GM18870 (cell line): ENCODE results near the gene GTF2F1.
"Not testable (repeated sequence)": the region's sequence is repeated elsewhere in the genome, so short reads cannot be mapped to it uniquely, and the experiment has no call there.

Source experiments
- ATAC-seq: cut with Tn5 transposase; IDR thresholded peaks from one replicate; pipeline ENCODE4 v1.9.1; 2021; ENCODE audit warnings: moderate library complexity; ENCODE audit not compliant: unreplicated experiment

The GTF2F1 gene

DNA sequence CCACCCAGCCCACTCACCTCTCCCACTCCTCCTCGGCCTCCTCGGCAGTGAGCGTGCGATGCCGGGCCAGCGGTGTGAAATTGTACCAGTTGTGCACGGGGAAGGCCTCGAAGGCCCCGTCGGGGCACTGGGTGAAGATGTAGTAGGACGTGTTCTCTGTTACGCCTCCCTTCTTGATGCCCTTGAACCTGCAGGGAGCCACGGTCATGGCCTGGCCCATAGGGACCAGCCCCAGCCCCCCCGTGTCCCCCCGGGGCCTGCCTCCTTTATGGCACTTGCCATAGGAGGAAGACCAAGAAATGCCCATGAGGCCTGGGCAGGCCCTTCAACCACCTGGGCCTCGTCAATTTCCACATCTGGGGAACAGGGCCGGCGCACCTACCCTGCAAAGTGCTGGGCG lies 5.6 kb downstream of the GTF2F1 start:
- ATAC-seq: no peak

DNA sequence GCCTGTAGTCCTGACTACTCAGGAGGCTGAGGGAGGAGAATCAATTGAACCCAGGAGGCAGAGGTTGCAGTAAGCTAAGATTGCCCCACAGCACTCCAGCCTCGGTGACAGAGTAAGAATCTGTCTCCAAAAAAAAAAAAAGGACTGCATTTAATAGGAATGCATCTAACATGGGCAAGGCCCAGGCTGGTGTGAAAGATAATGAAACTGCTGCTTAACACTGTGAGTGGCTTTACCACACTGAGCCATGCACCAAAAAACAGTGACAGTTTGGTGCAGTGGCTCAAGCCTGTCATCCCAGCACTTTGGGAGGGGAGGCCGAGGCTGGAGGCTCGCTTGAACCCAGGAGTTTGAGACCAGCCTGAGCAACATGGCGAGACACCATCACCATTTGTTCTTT lies 8.6 kb downstream of the GTF2F1 start:
- no peak for ATAC-seq

DNA sequence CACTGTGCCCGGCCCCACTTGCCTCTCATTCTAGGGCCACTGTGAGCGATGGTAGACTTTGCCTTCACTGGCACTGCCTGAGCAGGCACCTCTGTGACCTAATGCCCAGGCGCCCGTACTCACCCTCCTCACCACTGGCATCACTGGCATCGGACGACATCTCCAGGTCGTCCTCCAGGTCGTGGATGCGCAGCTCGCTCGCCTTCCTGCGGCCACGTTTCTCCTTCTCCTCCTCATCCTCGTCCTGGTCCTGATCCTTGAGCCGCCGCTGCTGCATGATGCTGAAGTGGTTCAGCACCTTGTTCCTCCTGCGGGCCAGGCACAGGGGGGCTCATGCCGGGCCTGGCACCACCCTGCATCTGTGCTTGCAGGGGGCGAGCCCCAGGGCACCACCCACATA lies 9.8 kb downstream of the GTF2F1 start:
- ATAC-seq: no peak

DNA sequence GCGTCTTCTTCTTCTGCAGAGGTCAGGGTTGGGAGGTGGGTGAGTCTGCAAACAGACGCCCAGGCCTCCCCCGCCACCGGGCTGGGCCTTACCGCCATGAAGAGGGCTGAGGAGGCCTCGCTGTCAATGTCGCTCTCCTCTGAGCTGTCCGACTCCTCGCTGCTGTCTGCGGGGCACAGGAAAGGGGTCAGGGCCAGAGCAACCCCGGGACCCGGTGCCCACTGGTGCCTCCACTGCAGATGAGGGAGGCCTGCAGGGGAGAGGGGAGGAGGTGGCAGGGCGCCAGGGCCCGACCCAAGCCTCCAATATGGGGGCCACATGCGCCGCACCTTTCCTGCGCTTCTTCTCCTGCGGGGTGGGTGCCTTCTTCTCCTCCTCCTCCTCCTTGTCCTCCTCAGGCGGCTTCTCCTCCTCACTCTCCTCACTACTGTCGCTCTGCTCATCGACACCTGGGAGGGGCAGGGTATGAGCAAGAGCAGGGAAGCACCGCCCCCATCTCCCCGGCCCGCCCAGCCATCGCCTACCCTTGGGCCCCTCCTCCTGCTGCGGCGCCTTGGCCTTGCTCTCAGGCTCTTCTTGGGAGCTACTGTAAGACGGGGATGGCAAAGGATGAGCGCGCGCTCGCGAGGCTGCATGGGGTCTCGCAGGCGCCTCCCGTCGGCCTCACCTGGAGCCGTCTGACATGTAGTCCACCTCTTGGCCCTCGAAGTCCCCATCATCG lies 11.8 kb downstream of the GTF2F1 start:
- ATAC-seq: no peak

DNA sequence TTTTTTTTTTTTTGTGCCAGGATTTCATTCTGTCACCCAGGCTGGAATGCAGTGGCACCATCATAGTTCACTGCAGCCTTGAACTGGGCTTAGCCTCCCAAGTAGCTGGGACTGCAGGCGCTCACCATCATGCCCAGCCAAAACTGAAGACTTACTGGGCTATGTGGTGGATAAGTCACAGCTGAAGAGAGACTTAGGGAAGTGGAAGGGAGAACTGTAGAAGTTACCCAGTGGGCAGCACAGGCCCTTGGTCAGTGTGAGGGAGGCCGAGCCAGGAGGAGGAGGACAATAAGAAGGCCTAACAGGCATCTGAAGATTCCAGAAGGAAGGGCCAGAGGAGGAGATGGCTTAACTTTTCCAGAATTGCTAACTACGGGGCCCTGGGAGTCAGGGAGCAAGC lies 13.2 kb downstream of the GTF2F1 start:
- no peak for ATAC-seq

DNA sequence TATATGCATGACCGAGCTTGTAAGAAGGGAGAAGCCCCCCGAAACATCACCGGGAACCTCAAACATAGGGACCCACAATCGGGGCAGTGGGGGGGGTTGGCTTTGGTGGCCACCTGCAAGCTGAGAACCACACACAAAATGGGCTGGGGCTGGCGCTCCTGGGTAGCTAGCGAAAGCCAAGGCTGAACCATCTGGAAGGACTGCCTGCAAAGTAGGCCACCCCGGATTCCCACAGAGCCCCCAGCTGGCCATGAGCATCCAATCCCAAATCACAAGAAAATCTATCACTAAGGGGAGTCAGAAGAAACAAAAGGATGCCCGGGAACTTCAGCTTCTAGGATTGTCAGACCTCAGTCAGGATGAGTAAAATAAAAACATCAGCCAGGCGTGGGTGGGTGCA lies 14.5 kb downstream of the GTF2F1 start:
- no peak for ATAC-seq

DNA sequence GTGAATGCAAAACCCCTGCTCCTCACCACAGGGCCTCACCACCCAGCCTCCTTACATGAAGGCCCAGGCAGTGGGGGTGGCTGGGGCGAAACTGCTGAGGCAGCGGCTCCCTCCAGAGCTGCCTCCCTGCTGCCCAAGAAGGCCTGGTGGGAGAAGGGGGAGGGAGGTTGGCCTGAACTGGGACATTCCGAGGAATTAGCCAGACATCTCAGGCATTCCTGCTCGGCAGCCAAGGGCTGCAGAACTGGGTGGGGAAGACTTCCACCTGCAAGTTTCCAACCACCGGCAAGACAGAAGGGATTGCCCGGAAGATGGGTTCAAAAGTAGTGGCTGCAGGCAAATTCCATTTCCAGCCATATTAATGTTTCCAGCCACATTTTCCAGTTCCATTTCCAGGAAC lies 14.9 kb downstream of the GTF2F1 start:
- ATAC-seq: no peak

DNA sequence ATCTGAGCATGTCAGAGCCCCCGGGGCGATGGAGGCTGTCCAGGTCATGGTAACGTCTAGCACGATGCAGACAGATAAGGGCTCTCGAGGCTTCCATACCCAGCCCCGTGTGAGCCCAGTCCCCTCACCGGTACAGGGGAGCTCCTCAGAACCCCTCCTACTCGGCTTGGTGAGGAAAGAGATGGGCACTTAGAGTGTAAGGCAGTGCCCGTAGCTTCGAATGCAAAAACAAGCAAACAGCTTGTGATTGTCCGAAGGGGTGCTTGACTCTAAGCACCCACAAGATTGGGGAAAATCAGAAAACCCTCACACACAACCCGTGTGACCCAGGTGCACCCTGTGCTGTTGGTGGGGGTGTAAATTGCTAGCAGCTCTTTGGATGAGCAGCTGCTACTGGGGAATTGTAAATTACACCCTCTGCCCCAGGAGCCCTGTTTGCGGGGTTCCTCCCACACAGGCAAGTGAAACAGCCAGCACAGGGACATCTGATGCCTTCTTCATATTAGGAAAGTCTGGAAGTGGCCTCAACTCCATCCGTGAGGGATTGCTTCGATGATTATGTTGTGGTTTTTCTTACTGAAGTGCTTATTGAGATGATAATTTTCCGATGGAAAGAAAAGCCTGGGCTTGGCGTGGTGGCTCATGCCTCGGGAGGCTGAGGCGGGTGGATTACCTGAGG lies 16.3 kb downstream of the GTF2F1 start:
- no peak for ATAC-seq

DNA sequence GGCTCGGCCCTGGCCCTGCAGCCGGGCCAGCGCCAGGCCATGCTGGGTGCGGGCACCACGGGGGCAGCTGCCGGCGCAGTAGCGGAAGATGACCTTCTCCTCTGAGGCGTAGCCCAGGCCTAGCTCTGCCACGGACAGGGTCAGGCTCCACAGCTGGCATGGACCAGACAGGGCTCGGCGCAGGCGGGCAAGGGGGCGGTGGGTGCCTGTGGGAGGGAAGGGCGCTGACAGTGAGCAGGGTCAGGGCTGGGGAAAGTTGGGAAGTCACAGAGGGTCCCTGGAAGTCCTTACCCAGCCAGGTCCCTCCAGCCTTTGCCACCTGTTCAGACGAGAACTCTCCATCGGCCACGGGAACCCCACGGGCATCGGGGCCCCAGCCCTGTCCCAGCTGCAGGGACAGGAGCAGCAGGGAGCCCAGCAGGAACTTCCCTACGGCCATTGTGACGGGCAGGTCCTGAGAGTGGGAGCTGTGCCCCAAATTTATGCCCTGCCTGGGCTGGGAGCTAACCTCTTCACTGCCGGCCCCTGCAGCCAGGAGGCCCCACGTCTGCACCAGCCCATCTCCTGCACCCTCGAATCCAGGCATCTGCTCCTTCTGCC lies 17.5 kb downstream of the GTF2F1 start, which contains the start of gene PSPN:
Gene PSPN, minus strand, starts transcription at position 523 of the 600 bp plus-strand sequence. Its CDS starts 84 bp downstream, at position 439.
- no peak for ATAC-seq

DNA sequence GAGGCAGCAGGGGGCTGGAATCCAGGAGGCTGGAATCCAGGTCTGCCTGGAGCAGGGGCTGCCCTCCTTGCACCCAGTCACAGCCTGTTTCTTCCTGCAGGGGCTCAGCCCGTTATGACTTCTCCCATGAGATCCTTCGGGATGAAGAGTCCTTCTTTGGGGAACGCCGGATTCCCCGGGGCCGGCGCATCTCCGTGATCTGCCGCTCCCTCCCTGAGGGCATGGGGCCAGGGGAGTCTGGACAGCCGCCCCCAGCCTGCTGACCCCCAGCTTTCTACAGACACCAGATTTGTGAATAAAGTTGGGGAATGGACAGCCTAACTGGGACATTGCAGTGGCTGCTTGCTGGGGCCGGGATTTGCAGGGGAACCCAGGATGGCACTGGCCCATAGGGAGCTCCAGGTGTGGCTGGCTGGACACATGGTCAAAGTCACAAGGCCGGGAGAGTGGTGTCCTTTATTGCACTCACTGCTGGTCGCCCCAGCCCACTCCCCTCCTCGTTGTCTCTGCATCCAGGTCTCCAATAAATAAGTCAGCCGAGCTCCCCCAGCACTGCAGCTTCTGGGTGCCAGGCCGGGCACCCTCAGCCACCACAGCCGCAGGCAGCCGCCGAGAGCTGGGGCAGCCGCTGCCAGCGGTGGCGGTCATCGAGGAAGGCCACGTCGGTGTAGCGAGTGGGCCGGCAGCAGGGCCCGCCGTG lies 18.1 kb downstream of the GTF2F1 start:
- ATAC-seq: no peak

DNA sequence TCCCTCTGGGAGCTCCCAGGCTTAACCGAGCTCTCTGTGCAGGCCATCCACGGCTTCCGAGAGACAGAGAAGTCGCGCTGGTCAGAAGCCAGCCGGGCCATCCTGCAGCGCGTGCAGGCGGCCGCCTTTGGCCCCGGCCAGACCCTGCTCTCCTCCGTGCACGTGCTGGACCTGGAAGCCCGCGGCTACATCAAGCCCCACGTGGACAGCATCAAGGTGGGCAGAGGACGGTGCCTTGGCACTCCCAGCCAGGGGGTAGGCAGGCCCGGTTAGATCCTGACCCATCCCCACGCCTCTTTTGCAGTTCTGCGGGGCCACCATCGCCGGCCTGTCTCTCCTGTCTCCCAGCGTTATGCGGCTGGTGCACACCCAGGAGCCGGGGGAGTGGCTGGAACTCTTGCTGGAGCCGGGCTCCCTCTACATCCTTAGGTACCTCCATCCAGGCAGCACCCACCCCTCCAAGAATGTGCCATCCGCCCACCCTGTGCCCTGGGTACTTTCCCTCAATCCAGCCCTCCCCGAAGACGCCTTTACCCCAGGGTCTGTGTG lies 18.7 kb downstream of the GTF2F1 start:
- ATAC-seq: no peak

DNA sequence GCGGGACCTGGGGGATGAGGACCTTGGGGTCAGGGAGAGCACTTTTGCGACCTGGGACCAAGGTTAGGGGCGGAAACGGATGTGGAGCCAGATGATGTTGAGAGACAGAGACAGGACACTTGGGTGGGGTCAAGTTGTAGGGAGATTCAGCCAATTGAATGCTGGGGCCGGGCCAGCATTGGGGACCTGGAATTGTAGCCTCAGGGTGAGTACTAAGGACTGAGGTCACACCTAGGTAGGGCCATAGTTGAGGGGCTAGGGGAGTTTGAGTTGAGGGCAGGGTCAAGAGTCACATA lies 19.2 kb downstream of the GTF2F1 start:
- ATAC-seq: no peak

DNA sequence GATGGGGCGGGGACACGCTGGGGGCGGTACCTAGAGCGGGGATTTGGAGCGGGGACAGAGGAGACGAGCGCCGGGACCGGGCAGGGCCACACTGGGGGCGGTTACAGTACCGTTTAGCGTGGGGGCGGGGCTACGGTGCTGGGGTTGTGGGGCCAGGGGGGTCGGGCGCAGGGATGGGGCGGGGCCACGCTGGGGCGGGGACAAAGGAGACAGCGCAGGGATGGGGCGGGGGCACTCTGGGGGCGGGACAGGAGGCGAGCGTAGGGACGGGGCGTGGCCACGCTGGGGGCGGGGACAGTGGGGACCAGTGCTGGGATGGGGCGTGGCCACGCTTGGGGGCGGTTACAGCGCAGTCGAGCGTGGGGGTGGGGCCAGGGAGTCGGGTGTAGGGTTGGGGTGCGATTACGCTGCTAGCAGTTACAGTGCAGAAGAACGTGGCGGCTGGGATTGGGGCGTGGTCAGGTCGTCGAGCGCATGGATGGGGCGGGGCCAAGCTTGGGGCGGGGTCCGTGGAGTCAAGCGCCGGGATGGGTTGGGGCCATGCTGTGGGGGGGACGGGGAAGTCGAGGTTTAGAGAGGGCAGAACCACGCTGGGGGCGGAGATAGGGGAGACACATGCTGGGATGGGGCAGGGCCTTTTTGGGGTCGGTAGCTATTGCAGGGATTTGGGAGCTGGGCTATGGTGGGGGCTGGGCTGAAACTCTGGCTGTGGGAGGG lies 19.7 kb downstream of the GTF2F1 start:
- no peak for ATAC-seq

DNA sequence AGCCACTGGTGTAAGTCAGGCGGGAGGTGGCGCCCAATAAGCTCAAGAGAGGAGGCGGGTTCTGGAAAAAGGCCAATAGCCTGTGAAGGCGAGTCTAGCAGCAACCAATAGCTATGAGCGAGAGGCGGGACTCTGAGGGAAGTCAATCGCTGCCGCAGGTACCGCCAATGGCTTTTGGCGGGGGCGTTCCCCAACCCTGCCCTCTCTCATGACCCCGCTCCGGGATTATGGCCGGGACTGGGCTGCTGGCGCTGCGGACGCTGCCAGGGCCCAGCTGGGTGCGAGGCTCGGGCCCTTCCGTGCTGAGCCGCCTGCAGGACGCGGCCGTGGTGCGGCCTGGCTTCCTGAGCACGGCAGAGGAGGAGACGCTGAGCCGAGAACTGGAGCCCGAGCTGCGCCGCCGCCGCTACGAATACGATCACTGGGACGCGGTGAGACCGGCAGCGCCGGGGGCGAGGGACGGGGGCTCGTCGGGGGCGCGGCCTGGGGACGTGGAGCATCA lies 20.3 kb downstream of the GTF2F1 start, which contains the start of gene ALKBH7:
Gene ALKBH7, plus strand, starts transcription at position 201 of the 502 bp plus-strand sequence. Its CDS starts 27 bp downstream, at position 228.
- peak; percentile 86 for ATAC-seq

DNA sequence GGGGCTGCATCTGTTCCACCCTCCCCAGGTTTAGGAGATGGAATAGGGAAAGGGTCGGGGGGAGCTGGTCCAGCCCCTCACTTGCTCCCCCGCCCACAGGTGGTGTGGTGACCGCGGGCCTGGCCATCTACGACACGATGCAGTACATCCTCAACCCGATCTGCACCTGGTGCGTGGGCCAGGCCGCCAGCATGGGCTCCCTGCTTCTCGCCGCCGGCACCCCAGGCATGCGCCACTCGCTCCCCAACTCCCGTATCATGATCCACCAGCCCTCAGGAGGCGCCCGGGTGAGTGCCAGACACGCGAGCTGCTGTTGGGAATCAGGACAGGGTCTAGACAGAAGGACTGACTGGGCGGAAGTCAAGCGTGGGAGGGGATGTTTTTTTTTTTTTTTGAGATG lies 28.6 kb downstream of the GTF2F1 start:
- no peak for ATAC-seq

DNA sequence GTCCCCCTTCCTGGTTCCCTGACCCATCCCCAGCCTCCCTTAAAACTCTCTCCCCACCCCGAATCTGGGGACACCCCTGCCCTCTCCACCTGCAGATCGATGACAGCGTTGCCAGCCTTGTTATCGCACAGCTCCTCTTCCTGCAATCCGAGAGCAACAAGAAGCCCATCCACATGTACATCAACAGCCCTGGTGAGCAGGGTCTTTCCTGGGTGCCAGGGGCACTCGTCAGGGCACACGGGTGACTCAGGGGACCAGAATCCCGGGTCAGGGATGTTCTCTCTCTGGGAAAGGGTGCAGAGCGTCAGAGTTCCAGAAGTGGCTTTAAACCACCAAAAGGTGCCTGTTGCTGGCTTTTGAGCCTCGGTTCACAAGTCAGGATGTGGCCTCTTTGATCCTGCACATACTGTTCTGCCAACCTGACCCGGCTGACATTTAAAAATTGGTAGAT lies 30.6 kb downstream of the GTF2F1 start:
- ATAC-seq: no peak

DNA sequence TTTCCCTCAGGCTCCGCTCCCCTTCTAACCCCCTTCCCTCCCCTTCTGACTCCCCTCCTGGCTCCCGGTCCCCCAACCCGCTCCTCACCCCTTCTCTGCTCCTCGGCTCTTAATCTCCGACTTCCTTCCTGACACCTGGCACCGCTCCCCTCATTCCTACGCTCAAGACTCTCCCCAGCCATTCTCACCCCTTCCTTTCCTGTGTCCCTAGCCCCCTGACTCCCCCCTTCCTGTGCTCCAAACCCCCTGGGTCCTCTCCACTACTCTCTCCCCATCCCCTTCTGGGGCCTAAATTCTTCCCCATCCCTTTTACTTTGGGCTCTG lies 31.0 kb downstream of the GTF2F1 start:
- no peak for ATAC-seq

DNA sequence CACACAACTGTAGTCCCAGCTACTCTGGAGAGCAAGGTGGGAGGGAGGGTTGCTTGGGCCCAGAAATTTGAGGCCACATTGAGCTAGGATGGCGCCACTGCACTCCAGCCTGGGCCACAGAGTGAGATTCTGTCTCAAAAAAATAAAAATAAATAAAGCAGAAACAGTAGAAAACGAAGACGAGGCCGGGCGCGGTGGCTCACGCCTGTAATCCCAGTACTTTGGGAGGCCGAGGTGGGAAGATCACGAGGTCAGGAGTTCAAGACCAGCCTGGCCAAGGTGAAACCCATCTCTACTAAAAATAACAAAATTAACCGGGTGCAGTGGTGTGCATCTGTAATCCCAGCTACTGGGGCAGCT lies 32.1 kb downstream of the GTF2F1 start:
- ATAC-seq: not testable (repeated sequence)

DNA sequence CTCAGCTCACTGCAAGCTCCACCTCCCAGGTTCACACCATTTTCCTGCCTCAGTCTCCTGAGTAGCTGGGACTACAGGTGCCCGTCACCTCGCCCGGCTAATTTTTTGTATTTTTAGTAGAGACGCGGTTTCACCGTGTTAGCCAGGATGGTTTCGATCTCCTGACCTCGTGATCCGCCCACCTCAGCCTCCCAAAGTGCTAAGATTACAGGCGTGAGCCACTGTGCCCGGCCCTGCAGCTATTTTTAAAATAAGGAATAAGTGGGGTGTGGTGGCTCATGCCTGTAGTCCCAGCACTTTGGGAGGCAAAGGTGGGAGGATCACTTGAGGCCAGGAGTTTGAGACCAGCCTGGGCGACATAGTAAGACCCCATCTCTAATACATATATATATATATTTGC lies 32.5 kb downstream of the GTF2F1 start:
- ATAC-seq: not testable (repeated sequence)

DNA sequence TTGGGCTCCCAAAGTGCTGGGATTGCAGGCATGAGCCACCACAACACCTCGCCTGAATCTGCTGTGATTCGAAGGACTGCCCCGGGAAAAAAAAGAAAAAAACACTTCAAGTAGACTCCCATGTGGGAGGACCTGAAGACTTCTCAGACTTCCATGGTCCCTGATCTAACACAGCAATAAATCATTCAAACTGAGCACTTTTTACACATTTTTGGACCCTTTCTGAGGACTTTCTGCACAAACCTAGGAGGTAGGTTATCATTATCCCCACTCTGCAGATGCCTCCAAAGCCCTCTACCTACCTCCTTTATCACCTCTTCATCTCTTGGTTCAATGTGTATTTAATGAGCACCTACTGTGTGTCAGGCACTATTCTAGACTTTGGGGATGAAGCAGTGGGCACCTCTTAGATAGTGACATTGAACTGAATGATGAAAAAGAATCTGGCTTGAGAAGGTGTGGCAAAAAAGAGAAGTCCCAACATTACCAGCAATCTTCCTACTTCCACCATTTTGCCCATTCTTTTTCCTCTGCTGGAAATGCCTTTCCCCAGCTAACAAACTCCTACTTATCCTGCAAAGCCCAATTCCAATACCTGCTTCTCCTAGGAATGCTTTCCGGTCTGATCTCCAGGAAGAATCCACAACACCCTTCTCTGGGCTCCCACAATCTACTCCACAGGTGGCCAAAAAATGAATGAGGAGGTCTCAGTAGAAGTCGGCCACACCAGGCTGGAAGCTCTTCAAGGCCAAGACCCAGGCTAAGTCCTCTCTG lies 33.2 kb downstream of the GTF2F1 start:
- ATAC-seq: no peak
